Measurements from ENCODE around the gene MTMR3.

GRCh38 chr22:29945435-29945834 is 62.5 kb downstream of the MTMR3 start:
- no peak for TF ChIP-seq CTCF (IDR thresholded peaks at IDR 0.05)
- TF ChIP-seq EZH2 (IDR thresholded peaks at IDR 0.05): no peak
- TF ChIP-seq EZH2phosphoT487 (IDR thresholded peaks at IDR 0.05): no peak

Data from neural progenitor cell (in vitro differentiated cells).